GM12875 (cell line): ENCODE data around the gene DNAH9.

Experiments used
- H3K4me3 ChIP-seq: one replicate; pipeline ENCODE4 v1.5.1; 2011; ENCODE audit warnings: low read depth, low read length, control low read depth
- TF ChIP-seq, protein P1 (sequence below): IDR thresholded peaks from 2 replicates; pipeline ENCODE4 v1.5.1; 2011; ENCODE audit warnings: low read depth, mild to moderate bottlenecking, control low read depth, inconsistent platforms, low read length, moderate library complexity, borderline replicate concordance; ENCODE audit not compliant: insufficient read depth

DNAH9 gene, protein sequence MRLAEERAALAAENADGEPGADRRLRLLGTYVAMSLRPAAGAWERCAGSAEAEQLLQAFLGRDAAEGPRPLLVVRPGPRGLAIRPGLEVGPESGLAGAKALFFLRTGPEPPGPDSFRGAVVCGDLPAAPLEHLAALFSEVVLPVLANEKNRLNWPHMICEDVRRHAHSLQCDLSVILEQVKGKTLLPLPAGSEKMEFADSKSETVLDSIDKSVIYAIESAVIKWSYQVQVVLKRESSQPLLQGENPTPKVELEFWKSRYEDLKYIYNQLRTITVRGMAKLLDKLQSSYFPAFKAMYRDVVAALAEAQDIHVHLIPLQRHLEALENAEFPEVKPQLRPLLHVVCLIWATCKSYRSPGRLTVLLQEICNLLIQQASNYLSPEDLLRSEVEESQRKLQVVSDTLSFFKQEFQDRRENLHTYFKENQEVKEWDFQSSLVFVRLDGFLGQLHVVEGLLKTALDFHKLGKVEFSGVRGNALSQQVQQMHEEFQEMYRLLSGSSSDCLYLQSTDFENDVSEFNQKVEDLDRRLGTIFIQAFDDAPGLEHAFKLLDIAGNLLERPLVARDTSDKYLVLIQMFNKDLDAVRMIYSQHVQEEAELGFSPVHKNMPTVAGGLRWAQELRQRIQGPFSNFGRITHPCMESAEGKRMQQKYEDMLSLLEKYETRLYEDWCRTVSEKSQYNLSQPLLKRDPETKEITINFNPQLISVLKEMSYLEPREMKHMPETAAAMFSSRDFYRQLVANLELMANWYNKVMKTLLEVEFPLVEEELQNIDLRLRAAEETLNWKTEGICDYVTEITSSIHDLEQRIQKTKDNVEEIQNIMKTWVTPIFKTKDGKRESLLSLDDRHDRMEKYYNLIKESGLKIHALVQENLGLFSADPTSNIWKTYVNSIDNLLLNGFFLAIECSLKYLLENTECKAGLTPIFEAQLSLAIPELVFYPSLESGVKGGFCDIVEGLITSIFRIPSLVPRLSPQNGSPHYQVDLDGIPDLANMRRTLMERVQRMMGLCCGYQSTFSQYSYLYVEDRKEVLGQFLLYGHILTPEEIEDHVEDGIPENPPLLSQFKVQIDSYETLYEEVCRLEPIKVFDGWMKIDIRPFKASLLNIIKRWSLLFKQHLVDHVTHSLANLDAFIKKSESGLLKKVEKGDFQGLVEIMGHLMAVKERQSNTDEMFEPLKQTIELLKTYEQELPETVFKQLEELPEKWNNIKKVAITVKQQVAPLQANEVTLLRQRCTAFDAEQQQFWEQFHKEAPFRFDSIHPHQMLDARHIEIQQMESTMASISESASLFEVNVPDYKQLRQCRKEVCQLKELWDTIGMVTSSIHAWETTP (N-terminal part only)

DNA sequence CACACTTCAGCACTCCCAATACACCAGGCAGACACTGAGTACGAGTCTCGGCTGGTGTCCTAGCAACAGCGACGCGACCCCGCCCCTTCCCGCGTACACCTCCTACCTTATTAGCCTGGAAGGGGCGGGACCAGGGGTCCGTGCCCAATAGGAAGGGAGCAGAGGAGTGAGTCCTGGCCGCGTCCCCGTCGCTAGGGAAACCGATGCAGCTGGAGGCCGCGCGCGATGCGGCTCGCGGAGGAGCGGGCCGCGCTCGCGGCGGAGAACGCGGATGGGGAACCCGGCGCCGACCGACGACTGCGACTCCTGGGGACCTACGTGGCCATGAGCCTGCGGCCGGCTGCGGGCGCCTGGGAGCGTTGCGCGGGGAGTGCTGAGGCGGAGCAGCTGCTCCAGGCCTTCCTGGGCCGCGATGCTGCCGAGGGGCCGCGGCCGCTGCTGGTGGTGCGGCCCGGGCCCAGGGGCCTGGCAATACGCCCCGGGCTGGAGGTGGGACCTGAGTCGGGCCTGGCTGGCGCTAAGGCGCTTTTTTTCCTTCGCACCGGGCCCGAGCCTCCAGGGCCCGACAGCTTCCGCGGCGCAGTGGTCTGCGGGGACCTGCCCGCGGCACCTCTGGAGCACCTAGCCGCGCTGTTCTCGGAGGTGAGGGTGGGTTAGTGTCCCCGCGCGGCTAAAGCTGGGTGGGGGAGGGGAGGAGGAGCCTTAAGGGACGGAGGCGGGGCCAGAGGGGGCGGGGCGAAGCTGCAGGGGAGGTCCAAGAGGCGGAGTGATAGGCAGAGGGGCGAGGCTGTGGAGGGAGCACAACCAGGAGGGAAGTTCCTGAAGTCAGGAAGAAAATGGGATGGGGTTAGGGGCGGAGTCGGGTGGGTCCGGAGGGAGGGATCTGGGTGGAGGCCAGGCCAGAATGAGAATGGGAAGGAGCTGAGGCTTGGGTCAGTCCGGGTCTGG is at the start of gene DNAH9:
Gene DNAH9, plus strand, starts transcription at position 197 of the 948 bp plus-strand sequence. Its CDS starts 29 bp downstream, at position 226.
- TF ChIP-seq, protein P1, sequence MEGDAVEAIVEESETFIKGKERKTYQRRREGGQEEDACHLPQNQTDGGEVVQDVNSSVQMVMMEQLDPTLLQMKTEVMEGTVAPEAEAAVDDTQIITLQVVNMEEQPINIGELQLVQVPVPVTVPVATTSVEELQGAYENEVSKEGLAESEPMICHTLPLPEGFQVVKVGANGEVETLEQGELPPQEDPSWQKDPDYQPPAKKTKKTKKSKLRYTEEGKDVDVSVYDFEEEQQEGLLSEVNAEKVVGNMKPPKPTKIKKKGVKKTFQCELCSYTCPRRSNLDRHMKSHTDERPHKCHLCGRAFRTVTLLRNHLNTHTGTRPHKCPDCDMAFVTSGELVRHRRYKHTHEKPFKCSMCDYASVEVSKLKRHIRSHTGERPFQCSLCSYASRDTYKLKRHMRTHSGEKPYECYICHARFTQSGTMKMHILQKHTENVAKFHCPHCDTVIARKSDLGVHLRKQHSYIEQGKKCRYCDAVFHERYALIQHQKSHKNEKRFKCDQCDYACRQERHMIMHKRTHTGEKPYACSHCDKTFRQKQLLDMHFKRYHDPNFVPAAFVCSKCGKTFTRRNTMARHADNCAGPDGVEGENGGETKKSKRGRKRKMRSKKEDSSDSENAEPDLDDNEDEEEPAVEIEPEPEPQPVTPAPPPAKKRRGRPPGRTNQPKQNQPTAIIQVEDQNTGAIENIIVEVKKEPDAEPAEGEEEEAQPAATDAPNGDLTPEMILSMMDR: no peak
- H3K4me3 ChIP-seq: no peak within 1 kb of the TSS

DNA sequence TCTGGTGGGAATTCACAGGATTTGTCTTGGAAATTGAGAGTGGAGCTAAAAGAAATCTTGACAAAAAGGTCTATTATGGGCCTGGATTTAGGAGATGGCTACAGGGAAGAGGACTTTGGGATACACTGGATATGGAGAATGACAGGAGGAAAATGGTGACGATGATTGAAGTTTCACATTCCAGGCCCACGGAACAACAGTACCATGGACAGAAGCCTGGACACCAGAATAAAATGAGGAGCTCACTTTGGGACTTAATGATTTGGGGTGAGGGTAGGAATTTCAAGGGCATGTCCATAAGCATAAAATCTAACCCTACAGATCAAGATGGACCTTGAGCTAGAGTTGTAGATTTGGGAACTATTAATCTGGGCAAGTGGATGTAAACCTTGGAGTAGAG is 47.8 kb upstream of the DNAH9 start:
- TF ChIP-seq, protein P1: no peak
- no peak overlapping the region for H3K4me3 ChIP-seq

DNA sequence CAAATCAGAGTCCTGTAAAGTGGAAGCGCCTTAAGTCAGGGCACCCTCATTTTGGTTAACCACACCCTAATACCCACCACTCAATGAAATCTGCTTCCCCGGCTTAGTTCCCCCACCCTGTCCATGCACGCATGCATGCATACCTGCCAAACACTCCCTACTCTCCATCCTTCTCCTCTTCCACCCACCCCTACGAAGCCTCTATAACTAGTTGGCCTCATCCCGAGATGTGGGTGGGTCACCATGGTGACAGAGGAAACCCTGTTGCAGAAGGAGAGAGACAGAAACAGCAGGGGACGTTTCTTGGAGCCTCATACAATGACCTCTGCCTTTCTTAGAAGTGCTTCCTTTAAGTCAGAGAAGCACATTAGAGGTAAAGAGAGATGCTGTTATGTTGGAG is 46.8 kb upstream of the DNAH9 start:
- TF ChIP-seq, protein P1: no peak

DNA sequence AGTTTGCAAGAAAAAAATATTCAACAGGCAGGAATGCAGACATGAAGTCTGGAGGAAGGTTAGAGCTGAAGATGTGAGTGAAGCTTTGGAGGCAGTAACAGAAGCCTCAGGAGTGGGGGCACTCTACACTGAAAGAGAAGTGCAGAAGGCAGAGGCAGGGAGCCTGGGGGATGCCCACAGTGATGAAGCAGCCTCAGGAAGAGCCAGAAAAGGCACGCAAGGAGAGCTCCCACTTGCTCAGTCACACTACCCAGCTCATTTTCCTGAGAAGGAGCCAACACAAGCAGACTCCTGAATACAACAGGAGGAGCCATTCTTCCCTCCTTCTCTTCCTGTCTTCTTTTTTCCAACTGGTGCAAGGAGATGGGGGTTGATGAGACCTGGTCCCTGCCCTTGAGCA is 45.1 kb upstream of the DNAH9 start:
- TF ChIP-seq, protein P1: no peak

More for the DNA sequence above, 46.8 kb upstream of the DNAH9 start:
- no peak overlapping the region for H3K4me3 ChIP-seq

DNA sequence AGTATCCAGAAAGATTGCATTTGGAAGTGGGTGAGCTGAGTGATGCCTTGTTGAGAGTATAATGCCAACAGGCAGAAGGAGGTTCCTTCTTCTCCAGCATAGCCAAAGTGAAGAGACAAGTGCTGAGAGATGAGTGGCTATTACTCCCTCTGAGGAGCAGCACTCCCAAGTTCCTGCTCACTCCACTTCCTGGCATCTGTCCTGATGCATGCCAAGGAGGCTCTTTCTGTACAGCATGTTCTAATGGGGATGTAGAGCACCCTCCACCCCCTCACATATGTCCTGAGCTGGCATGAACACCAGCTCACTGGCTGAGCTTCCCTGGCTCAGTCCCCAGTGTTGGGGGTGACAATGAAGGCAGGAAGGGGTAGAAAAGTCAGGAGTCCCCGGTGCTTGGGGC is 44.2 kb upstream of the DNAH9 start:
- TF ChIP-seq, protein P1: no peak
- no peak overlapping the region for H3K4me3 ChIP-seq

More for the DNA sequence above, 45.1 kb upstream of the DNAH9 start:
- H3K4me3 ChIP-seq: no peak overlapping the region

DNA sequence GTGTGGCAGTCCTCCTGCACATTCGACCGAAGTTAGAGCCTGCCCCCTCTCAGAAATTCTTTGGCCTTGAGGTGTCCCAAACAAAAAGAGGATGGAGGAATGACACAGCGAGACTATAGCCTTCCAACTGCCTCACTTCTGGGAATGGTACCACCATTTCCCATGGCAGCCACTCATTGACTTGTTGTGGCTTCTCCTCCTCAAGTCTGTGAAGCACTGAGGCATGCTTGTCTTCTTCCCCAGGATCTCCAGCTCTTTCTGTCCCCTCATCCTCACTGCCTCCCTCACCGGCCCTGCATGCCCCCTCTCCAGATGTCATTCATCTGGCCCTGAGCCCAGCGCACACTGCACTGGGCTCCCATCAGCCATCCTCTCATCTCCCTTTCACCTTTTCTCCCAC is 43.7 kb upstream of the DNAH9 start:
- H3K4me3 ChIP-seq: no peak overlapping the region
- TF ChIP-seq, protein P1: no peak
